ENCODE measurements around the gene PTK7.
"Not testable (repeated sequence)": the region's sequence is repeated elsewhere in the genome, so short reads cannot be mapped to it uniquely, and the experiment has no call there.

The PTK7 gene

DNA sequence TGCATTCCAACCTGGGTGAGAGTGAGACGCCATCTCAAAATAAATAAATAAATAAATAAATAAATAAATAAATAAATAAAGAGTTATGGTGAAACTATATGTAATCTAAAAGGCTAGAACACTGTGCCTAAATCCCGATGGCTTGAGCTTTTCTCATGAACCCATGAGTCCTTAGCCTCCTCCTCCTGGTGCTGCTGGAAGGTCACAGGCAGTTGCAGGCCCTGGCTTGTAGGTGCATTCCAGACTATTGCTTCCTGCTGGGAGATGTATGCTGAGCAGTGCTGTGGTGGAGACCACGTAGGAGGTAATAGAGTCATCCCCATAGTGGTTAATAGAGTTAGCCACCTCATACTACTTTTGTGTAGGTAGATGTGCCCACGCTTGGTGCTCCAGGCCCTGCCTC, 12.5 kb downstream of the PTK7 start:
- peak; percentile 4 for DNase-seq

DNA sequence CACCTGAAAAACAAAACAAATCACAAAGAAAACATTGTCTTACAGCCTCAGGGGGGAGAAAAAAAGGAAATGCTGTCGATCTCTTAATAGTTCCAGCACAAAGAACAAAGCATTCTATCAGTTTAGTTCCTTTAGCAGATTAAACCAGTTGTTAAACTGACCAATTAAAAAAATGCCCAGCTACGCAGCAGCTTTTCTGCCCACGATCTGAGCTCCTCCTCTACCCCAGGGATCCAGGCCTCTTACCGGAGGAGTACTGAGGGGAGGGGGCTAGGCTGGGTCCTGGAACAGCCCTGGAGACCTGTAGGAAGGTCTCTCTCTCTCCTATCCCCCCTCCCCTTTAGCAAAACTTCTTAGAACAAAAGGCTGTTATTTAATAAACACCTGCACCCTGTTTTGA, 13.4 kb downstream of the PTK7 start:
- DNase-seq = no peak

DNA sequence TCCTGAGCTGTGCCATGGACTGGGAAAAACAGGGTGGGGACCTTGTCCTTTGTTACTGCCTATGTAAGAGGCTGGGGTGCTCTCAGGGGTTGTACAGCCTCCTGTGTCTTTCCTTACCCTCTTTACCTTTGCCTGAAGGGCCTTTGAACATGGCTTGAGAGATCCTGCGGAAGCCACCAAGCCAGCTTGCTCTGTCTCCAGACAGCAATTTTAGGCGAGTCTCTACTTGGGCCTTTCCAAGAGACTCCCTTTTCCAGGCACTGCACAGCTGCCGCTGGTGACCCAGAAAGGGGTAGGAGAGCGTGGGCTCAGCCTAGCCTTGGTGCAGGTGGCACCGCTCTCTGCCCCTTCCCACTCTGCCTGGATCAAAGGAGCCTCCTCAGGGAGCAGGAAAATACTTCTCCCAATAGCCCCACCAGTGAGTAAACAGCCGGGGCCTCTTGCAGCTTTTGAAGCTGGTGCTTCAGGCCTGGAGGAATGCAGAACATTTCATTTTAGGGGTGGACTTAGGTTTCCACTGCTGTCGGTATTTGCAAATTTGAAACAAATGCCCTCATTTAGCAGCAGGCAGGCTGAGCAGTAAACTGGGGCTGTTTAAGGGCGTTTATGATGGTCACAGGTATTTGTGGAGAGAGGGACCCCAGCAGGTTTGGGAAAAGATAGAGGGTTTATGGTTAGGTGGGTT, 13.9 kb downstream of the PTK7 start:
- peak; percentile 45 for DNase-seq

DNA sequence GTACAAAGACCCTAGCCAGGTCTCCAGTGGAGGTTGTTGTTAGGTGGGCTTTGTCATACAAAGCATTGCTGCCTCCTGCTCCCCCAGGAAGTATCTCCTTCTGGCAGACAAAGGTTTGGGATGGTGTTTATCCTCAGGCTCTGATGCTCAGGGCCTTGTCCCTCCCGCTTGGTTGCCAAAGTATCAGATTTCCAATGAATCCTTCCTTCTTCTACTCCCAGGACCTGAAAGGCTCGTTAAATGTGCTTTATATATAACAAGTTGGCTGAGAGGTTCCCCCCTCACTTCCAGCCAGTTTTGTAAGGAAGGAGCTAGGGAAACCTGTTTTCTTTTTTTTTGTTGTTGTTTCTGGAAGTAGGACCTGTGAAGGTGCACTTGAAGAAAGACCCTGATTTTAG, 14.4 kb downstream of the PTK7 start:
- DNase-seq = peak; percentile 48

DNA sequence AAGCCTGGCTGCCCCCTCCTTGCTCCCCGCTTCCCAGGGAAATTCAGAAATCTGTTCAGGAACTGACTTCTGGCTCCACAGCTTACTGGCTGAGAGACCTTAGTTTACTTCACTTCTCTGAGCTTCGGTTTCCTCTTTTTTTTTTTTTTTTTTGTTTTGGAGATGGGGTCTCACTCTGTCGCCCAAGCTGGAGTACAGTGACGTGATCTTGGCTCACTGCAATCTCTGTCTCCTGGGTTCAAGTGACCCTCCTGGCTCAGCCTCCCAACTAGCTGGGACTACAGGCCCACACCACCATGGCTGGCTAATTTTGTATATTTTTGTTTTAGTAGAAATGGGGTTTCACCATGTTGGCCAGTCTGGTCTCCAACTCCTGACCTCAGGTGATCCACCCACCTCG, 14.9 kb downstream of the PTK7 start:
- peak; percentile 21 for DNase-seq

DNA sequence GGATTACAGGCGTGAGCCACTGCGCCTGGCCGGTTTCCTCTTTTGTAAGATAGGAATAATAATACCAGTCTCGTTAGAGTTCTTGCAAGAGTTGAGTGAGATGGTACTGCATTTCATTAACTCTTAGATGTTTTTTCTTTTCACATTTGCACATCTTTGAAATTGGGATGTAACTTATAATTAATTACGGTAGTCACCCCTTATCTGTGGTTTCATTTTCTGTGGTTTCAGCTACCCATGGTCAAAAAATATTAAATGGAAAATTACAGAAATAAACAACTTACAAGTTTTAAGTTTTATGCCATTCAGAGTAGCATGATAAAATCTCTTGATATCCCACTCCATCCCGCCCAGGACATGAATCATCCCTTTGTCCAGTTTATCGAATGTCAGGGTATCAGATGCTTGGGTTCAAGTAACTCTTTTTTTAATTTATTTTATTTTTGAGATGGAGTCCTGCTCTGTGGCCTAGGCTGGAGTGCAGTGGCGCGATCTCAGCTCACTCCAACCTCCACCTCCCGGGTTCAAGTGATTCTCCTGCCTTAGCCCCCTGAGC, 15.4 kb downstream of the PTK7 start:
- no peak for DNase-seq

DNA sequence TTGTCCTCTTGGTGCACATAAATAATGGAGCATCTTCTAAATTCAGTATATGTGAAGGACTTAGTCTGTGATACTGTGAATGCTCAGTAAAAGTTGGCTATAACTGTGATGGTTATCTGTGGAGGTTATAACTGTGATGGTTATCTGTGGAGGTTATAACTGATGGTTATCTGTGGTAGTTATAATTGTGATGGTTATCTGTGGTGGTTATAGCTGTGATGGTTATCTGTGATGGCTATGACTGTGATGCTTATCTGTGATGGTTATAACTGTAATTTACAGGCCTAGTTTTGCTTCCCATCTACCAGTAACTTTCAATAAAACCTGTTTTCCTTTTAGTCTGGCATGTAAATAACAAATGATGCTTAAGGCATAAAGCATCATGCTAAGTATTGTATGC, 16.5 kb downstream of the PTK7 start:
- no peak for DNase-seq

DNA sequence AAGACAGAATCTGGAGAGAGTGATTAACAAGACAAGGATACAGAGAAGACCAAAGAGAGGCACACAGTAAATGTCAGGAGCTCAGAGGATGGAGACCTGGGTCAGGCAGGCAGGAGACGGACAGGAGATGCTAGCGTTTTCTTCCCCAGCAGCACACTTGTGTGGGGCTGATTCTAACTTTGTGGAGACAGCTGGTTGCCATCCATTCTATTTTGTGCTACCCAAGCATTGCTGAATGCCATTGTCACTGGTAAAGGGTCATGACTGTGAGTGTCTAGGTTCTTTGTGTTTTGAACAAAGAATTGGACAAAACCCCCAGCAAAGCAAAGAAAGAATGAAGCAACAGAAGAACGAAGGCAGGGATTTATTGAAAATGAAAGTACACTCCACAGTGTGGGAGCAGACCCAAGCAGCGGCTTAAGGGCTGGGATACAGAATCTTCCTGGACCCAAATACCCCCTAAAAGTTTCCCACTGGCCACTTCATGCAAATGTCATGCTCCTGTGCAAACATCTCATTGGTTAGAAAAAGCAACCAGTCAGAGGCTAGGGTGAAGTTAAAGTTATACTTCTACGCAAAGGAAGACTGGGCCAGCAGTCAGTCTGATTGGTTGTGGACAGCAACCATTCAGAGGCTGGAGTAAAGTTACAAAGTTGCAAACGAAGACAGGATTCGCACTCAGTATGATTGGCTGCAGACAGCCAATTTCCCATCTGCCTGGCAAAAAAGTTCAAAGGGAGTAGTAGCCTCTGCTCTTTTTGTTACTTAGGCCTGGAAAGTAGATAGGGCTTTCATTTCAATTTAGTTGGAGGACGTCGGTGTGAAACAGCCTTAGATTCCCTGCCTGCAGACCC, 17.5 kb downstream of the PTK7 start:
- DNase-seq = no peak

DNA sequence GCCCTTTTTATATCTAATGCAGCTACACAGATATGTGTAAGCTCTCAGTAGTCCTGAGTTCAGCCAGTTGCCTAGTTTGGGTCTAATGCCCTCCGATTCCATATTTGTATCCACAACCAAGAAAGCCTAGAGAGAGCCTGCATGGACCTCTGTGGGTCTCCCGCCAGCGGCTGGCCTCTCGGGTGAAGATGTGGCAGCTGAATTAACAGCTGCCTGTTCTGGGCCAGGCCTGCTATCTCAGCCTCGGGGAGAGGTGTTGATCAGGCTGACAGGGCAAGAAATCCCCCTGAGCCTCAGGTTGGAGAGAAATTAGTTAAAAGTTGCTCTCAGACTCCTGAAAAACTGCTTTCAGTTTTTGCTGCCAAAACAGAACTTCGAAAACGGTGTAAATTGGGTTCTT, 19.8 kb downstream of the PTK7 start:
- peak; percentile 30 for DNase-seq

DNA sequence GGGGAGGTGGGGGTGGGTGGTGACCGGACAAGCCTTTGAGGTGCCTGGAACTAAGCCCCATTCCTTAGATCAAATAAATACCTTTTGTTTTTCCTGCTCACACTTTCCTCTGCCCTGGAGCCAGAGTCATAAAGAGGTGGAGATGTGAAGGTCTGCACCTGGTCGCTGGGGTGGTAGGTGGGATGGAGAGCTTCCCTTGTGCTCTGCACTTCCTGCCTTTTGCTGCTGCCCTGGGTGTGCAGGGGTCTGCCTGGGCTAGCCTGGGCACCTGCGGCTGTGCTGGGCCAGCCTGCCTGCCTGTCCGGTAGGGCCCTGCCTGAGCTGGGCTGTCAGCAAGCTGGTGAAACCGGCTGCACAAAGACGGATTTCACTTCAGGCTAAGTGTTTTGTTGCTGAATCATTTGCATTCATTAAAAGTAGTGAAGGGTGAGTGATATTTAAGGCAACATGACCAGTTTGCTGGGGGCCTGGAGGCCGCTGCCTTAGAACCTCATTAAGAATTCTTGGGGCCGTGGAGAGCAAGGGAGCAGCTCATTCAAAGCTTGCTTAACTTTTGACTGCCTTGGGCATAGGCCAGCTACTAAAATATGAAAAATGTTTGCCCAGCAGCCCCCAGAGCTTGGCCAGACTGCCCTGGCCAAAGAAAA, 20.5 kb downstream of the PTK7 start:
- peak; percentile 46 for DNase-seq

DNA sequence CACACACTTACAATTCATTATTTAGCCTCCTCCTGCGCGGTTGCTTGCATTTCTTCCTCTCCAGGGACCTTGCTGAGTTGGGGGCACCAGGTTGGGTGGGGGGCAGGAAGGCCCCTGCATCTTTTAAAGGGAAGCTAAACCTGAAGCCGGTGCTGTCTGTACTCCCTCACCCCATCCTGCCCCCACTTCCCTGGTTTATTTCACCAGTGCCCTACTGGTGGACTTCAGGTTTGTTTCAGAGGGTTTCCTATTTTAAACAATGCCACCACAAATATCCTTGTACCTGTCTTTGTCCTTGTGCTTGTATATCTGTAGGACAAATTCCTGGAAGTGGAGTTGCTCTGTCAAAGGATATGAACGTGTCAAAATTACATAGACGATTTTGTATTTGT, 21.0 kb downstream of the PTK7 start:
- peak; percentile 42 for DNase-seq

DNA sequence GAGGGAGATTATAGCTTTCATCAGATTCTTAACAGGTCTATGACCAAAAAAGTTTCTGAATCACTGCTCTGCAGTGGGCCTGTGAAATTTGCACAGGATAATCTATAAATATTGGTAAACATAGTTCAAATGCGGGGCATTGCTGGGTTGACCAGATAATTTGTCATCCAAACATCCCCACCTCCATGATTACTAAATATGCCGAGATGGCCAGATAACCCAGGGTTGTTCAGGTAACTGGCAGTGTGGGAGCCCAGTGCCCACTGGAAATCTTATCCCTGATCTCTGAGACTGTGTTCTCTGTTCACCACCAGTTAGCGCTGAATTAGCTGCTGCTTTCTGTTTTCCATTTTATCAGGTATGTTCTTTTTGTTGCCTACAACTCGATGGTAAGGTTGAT, 21.4 kb downstream of the PTK7 start:
- DNase-seq = peak; percentile 21

DNA sequence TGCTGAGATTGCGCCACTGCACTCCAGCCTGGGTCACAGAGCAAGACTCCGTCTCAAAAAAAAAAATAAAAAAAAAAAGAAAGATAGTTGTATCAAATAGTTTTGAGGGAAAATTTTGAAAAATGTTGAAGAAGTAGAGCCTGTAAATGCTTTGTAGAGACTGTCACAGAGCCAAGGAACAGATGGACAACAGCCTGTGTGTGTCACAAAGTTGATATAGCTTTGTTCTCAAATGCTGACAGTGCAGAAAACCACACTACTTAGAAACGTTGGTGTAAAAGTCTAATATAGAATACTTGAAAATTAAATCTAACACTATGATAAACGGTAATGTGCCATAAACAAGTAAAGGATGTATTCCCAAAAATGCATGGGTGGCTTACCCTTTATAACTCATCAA, 25.4 kb downstream of the PTK7 start:
- peak; percentile 10 for DNase-seq

DNA sequence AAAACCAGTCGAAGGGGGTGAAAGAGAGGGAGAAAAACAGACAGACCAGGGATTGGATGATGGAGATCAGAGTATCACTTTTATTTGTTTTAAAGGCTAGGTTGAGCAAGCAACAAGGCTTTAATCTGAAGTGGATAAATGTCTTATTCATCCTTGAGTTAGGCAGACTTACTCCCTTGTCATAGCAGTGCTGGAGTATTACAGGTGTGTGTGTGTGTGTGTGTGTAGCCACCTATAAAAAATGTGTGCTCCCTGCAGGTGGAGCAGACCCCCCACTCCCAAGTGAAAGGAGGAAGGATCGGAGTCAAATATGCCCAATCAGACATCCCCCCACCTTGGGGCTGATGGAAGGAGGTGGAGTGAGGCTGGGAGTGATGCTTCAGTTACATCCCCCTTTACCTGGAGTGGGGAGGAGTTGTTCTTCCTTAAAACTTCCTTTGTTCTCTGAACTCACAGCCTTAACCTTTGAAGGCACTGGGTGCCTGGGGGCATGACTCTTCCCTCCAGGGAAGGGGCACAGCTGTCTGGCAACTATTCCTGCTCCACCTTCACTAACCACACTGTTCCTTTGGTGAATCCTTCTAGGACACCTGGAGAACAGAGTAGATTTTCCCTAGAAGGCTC, 27.3 kb downstream of the PTK7 start:
- DNase-seq = peak; percentile 10

DNA sequence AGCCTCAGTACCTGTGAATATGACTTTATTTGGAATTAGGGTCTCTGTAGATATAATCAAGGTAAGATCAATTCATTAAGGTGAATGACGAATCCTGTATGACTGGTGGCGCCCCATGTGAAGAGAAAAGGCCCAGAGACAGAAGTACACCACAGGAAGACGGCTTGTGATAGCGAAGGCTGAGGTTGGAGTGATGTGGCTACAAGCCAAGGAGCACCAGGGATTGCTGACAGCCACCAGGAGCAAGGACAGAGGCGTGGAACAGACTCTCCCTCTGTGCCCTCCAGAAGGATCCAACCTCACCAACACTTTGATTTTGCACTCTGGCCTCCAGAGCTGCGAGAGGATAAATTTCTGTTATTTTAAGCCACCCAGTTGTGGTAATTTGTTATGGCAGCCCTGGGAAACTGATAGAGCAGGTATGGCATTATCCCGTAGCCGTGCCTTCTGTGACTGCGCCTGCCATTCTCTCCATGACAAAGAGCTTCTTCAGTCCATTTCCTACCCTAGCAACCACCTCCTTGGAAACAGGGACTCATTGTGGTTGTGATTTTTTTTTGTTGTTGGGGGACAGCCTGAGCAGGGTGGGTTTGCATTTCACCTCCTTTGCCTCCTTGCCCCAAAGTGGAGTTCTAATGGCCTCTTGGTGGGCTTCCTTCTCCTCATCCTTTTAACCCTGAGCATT, 29.6 kb downstream of the PTK7 start:
- DNase-seq = peak; percentile 27

DNA sequence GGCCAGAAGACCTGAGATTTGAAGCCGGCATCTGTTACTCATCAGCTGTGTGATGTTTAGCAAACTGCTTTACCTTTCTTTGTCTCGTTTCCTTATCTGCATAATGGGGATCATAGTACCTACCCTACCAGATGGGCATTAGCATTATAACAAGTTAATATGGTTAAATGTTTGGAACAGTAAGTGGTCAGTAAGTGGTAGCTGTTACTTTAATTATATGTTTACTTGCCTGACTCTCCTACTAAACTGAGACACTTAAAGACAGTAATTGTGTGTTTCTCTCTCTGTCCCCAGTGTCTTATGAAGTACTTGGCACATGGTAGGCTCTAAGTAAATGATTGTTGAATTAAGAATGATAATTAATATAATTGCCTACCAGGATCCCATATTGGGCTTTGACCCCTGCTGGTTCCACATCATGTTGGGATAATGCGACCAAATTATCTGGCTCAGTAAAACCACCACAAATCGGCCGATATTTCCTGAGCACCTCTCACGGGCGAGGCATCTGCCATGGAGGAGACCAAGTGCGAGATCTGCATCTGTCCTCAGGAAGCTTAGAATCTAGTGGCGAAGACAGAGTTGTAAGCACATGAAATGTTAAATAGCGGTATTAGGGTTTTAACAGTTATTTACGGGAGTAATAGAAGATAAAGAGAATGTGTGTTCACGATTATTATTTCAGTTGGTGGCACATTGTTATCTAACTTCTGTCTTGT, 31.4 kb downstream of the PTK7 start:
- peak; percentile 15 for DNase-seq

DNA sequence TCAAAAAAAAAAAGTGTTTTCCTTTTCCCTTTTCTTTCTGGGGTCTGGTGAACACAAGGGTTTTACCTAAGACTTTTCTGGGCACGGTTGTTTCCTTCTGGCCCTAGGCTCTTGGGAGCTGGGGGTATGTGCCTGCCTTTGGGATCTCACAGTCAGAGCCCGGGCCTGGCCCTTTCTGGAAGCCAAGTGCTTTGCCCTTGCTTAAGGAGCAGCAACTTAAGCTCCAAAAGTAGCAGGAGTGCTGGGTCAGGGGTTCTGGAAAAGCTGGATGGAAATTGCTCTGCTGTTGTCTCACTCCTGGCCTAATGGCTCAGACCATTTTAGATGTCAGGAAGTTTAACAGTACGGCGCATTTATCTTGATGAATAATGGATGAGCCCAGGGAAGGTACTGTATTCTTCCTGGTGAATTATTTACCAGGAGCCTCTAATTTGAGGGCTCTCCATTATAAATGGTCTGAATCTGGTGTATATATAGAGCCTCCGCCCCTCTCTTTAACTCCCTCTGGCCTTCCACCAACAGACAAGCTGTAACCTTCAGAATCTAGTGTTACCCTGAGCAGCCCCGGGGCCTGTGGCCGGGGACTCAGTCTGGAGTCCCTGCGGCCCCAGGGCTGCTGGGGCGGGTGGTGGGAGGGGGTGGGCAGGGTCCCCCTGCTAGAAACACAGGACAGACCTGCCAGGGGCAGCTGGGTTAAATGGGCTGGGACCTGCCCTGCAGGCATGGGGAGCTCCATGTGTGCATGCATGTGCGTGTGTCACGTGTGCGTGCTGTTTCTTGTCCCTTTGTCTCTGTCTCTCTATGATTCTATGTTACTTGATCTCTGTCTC, 37.5 kb downstream of the PTK7 start:
- no peak for DNase-seq

DNA sequence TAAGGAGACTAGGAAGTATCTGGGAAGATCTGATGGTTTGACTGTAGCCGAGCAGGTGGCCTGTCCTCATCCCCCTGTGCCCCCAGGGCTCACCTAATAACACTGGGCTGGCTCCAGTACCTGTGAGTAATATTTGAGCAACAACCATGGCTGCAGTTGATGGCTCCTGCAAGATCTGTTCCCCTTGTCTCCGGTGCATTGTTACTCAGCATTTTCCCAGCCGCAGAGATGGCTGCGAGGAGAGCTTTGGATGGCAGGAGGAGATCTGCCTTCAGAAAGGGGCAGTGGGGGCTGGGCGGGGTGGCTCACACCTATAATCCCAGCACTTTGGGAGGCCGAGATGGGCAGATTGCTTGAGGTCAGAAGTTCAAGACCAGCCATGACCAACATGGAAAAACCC, 39.3 kb downstream of the PTK7 start:
- DNase-seq = no peak

DNA sequence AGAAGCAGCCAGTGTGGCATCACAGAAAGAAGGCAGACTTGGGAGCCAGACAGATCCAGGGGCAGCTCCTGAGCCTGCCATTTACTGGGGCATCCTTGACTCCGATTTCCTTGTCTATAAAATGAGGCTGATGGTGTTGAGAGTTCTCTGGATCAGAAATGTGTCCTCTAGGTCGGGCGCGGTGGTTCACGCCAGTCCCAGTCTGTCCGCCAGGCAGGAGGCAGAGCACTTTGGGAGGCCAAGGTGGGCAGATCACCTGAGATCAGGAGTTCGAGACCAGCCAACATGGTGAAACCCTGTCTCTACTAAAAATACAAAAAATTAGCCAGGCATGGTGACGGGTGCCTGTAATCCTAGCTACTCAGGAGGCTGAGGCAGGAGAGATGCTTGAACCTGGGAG, 41.4 kb downstream of the PTK7 start:
- not testable (repeated sequence) for DNase-seq

DNA sequence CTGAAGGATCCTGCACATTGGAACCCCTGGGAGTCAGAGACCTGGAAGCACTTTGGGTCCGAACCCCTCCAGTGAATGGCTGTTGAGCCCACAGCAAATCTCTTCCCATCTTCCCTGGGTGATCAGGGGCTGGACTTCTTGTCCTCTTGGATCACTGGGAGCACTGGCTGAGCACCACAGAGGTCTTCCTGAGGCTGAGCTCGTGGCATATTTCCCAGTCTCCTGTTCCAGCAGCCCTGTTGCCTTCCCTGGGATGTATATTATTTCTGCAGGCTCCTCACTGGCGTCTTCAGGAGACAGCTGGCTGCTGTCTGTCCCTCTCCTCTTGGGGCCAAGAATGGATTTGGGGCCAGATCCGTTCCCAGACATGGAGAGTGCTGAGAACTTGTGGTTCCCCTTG, 43.4 kb downstream of the PTK7 start:
- DNase-seq = no peak

All from right forelimb (tissue), 1 donor.